ENCODE data around the gene CAMK2G. TPM values are rescaled to one million over a fixed set of nuclear protein-coding genes. Genes with fewer than 3 reads are reported as not detected.
A peak's percentile ranks its signal among the peaks of the same experiment; 100 is the strongest.

The CAMK2G gene
- polyA plus RNA-seq, 2 of the 4 experiments (the other 2 are of a cell fraction): 22.6 to 25.5 TPM

- TF ChIP-seq NPAS2 (CRISPR knock-in tag; IDR thresholded peaks at IDR 0.05; ENCODE audit: borderline replicate concordance) (no peak), ZC3H11A (IDR thresholded peaks at IDR 0.05) (no peak), HOXB5 (CRISPR knock-in tag; IDR thresholded peaks at IDR 0.05) (no peak), SMC3 (IDR thresholded peaks at IDR 0.05) (no peak)
Measured at GRCh38 chr10:73780966-73781365, 93.4 kb downstream of the CAMK2G start (continued).

DNA sequence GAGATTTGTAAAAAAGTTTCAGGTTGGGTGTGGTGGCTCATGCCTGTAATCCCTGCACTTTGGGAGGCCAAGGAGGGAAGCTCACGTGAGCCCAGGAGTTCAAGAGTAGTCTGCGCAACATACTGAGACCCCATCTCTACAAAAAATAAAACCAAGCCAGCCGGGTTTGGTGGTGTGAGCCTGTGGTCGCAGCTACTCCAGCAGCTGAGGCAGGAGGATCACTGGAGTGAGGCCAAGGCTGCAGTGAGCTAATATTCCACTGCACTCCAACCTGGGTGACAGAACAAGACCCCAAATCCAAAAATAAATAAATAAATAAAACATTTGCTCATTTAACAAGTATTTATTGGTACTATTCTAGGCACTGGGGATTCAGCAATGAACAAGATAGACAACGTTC, 94.1 kb downstream of the CAMK2G start:
- FAIRE-seq: no peak
- Histone ChIP-seq H3K9me3 (no peaks in the 10 kb centered on the region), H3K4me3 (no peak overlapping the region), H3K4me1 (peaks cover 25% of the 10 kb centered on the region), H3K4me2 (peak overlapping the region; percentile 94), H3K27ac (no peak overlapping the region)
- TF ChIP-seq EP300 (IDR thresholded peaks at IDR 0.05): no peak
- no peak for TF ChIP-seq RFX5 (IDR thresholded peaks at IDR 0.05)
- TF ChIP-seq HOXB13 (CRISPR knock-in tag; IDR thresholded peaks at IDR 0.05; ENCODE audit: low read depth): no peak
- TF ChIP-seq ZSCAN20 (CRISPR knock-in tag; IDR thresholded peaks at IDR 0.05): no peak
- no peak for TF ChIP-seq PBX3 (IDR thresholded peaks at IDR 0.05)
- ATAC-seq: no peak
- DNase-seq (ENCODE audit: low read depth in 1 of 2, low spot score in 1 of 2): no peak
- ChIA-PET POLR2A (no interaction called here), CTCF (interaction anchor here (1.1 to 1.9 kb wide), 3 partner anchors 8 to 34 kb away, joined by 3 to 11 read pairs (median 3); a partner anchor contains a TSS)
- WGBS (ENCODE audit: missing lambda C conversion rate): 84% methylated on average over 5 of the region's 5 CpGs

DNA sequence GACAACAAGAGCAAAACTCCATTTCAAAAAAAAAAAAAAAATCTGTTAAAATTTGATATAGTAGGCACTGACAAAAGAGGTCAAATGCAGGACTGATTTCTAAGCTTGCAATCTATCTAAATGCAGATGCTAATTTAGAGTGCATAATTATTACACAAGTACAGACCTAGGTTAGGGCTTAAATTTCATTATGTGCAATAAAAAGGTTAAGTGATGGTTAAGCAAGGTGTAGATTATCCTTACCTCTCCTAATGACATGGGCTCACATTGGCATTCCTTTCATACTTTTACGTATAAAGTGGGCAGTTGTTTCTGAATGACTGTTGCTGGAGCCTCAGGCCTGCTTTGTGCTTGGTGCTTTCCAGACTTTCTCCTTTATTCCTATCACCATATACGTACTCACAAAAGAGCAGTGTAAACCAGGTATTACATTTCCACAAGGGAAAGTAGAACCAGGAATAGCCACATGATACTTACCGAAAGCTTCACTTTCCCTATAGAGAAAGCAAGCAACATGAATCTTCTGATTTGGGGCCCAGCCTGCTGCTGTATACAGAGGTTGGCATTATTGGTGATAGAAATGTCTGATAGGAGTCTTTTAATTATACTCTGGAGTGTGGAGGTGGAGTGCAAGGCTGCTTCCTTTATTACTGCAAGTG, 94.7 kb downstream of the CAMK2G start:
- H3K4me1 ChIP-seq: peaks cover 29% of the 10 kb centered on the region
- H3K4me2 ChIP-seq: peak overlapping the region; percentile 94; the same call in 1 of the 3 replicates
- H3K27ac ChIP-seq: no peak overlapping the region
- WGBS (ENCODE audit: missing lambda C conversion rate): 84% methylated on average over 3 of the region's 3 CpGs
- FAIRE-seq (no peak), DNase-seq (ENCODE audit: low read depth in 1 of 2, low spot score in 1 of 2) (no peak), ATAC-seq (no peak)
- H3K9me3 ChIP-seq: no peaks in the 10 kb centered on the region
- ChIA-PET POLR2A (no interaction called here), CTCF (interaction anchor here (0.6 to 0.7 kb wide), 3 partner anchors 11 to 324 kb away, joined by 3 to 4 read pairs (median 3); no protein-coding TSS in a partner anchor)
- H3K4me3 ChIP-seq: no peak overlapping the region
- TF ChIP-seq CBX2 (IDR thresholded peaks at IDR 0.05; ENCODE audit: borderline replicate concordance, low read depth) (no peak), POLR2A (IDR thresholded peaks at IDR 0.05; ENCODE audit: low read length) (no peak), RAD21 (conservative IDR thresholded peaks at IDR 0.05 in 1 of 2, IDR thresholded peaks at IDR 0.05 in 1 of 2) (no peak), JUN (IDR thresholded peaks at IDR 0.05) (no peak), POLR2AphosphoS2 (conservative IDR thresholded peaks at IDR 0.05; ENCODE audit: low read length) (no peak), ZNF302 (CRISPR knock-in tag; IDR thresholded peaks at IDR 0.05) (no peak), NPAS2 (CRISPR knock-in tag; IDR thresholded peaks at IDR 0.05; ENCODE audit: borderline replicate concordance) (no peak)

- TF ChIP-seq CHD2 (IDR thresholded peaks at IDR 0.05; ENCODE audit: low read length, partially characterized antibody): no peak
- no peak for TF ChIP-seq ESRRA (IDR thresholded peaks at IDR 0.05; ENCODE audit: borderline replicate concordance, low read length)
- TF ChIP-seq JUN (IDR thresholded peaks at IDR 0.05): no peak
- no peak for TF ChIP-seq ELK1 (IDR thresholded peaks at IDR 0.05; ENCODE audit: low read depth, low read length)
- TF ChIP-seq EP300 (IDR thresholded peaks at IDR 0.05): no peak
- TF ChIP-seq, protein P1, sequence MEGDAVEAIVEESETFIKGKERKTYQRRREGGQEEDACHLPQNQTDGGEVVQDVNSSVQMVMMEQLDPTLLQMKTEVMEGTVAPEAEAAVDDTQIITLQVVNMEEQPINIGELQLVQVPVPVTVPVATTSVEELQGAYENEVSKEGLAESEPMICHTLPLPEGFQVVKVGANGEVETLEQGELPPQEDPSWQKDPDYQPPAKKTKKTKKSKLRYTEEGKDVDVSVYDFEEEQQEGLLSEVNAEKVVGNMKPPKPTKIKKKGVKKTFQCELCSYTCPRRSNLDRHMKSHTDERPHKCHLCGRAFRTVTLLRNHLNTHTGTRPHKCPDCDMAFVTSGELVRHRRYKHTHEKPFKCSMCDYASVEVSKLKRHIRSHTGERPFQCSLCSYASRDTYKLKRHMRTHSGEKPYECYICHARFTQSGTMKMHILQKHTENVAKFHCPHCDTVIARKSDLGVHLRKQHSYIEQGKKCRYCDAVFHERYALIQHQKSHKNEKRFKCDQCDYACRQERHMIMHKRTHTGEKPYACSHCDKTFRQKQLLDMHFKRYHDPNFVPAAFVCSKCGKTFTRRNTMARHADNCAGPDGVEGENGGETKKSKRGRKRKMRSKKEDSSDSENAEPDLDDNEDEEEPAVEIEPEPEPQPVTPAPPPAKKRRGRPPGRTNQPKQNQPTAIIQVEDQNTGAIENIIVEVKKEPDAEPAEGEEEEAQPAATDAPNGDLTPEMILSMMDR (IDR thresholded peaks at IDR 0.05): no peak
- TF ChIP-seq PBX3 (IDR thresholded peaks at IDR 0.05): no peak
- no peak for TF ChIP-seq SREBF2 (IDR thresholded peaks at IDR 0.05)
- no peak for TF ChIP-seq FOSB (CRISPR knock-in tag; IDR thresholded peaks at IDR 0.05)
- TF ChIP-seq BHLHE40 (IDR thresholded peaks at IDR 0.05; ENCODE audit: low read depth, low read length): no peak
- no peak for TF ChIP-seq HEYL (CRISPR knock-in tag; IDR thresholded peaks at IDR 0.05)
- no peak for TF ChIP-seq CBX2 (IDR thresholded peaks at IDR 0.05; ENCODE audit: borderline replicate concordance, low read depth)
- no peak for TF ChIP-seq HOXB5 (CRISPR knock-in tag; IDR thresholded peaks at IDR 0.05)
- no peak for TF ChIP-seq HOXA7 (CRISPR knock-in tag; IDR thresholded peaks at IDR 0.05)
- TF ChIP-seq ZC3H11A (IDR thresholded peaks at IDR 0.05): no peak
- TF ChIP-seq, protein P2, sequence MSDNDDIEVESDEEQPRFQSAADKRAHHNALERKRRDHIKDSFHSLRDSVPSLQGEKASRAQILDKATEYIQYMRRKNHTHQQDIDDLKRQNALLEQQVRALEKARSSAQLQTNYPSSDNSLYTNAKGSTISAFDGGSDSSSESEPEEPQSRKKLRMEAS (IDR thresholded peaks at IDR 0.05): no peak
- TF ChIP-seq, protein P3, sequence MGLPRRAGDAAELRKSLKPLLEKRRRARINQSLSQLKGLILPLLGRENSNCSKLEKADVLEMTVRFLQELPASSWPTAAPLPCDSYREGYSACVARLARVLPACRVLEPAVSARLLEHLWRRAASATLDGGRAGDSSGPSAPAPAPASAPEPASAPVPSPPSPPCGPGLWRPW (IDR thresholded peaks at IDR 0.05): no peak
- no peak for TF ChIP-seq SMC3 (IDR thresholded peaks at IDR 0.05)
- POLR2A ChIA-PET: interaction anchor here (0.7 kb wide), 1 partner anchor 16 kb away, joined by 4 read pairs; no protein-coding TSS in a partner anchor
- H3K4me1 ChIP-seq: peaks cover 35% of the 10 kb centered on the region
- no peak overlapping the region for H3K4me2 ChIP-seq
- no peak for FAIRE-seq
- no peak for DNase-seq (ENCODE audit: low read depth in 1 of 2, low spot score in 1 of 2)
- 92% methylated on average over 5 of the region's 5 CpGs for WGBS (ENCODE audit: missing lambda C conversion rate)
- no peak for ATAC-seq
- CTCF ChIA-PET: interaction anchor here (0.7 kb wide), 1 partner anchor 15 kb away, joined by 3 read pairs; no protein-coding TSS in a partner anchor
- H3K9me3 ChIP-seq: no peaks in the 10 kb centered on the region
- no peak overlapping the region for H3K27ac ChIP-seq
- H3K4me3 ChIP-seq: no peak overlapping the region
Measured at GRCh38 chr10:73779018-73779417, 95.3 kb downstream of the CAMK2G start.
